SU-DHL-6 (cell line): Measurements from ENCODE around the gene HOXB3.

Experiments
- CTCF ChIP-seq: fragments of 200-600 bp; sonication (generic); IDR thresholded peaks from one replicate; pipeline ENCODE4 v1.5.1; 2017; ENCODE audit warnings: antibody characterized with exemption, mild to moderate bottlenecking, low read length, moderate library complexity; ENCODE audit not compliant: insufficient read depth, poor library complexity, severe bottlenecking
- EZH2phosphoT487 ChIP-seq: fragments of 200-600 bp; sonication (generic), shearing (Covaris generic); conservative IDR thresholded peaks from 2 replicates; pipeline ENCODE4 v1.6.1; 2018; ENCODE audit warnings: mild to moderate bottlenecking, antibody characterized with exemption, low read length, moderate library complexity, mixed read lengths

GRCh38 chr17:48592057-48592514, 2.0 kb upstream of the HOXB3 start:
- TF ChIP-seq CTCF (no peak), EZH2phosphoT487 (no peak)
